HepG2 (cell line): ENCODE measurements around the gene CDK8. TPM values are rescaled to one million over a fixed set of nuclear protein-coding genes. Genes with fewer than 3 reads are reported as not detected.

Experiments used
- ATRX ChIP-seq: sonication (generic); formaldehyde crosslinking; IDR thresholded peaks from 2 replicates; pipeline ENCODE4 v1.4.0; 2020; ENCODE audit warnings: missing genetic modification reagents, borderline replicate concordance
- CHD4 ChIP-seq: fragments of 200-600 bp; sonication (generic); IDR thresholded peaks from 2 replicates; pipeline ENCODE4 v1.7.0; 2017; ENCODE audit warnings: mild to moderate bottlenecking, low read length, borderline replicate concordance
- MYC ChIP-seq: sonication (generic); formaldehyde crosslinking; IDR thresholded peaks from 2 replicates; pipeline ENCODE4 v1.9.0; 2021; ENCODE audit warnings: missing genetic modification reagents, borderline replicate concordance
- MYNN ChIP-seq: sonication (generic); formaldehyde crosslinking; IDR thresholded peaks from 2 replicates; pipeline ENCODE4 v1.4.0; 2020; ENCODE audit warnings: mild to moderate bottlenecking, low read depth, missing genetic modification reagents
- SETDB1 ChIP-seq: sonication (generic); formaldehyde crosslinking; IDR thresholded peaks from 2 replicates; pipeline ENCODE4 v1.5.1; 2020; ENCODE audit warnings: missing genetic modification reagents, mild to moderate bottlenecking, borderline replicate concordance
- STAT5B ChIP-seq: sonication (generic); formaldehyde crosslinking; IDR thresholded peaks from 2 replicates; pipeline ENCODE4 v1.4.0; 2020; ENCODE audit warnings: missing genetic modification reagents
- TEAD3 ChIP-seq: optimal IDR thresholded peaks from 2 replicates; pipeline ENCODE3; 2016; ENCODE audit warnings: borderline replicate concordance
- YY1 ChIP-seq: IDR thresholded peaks from 2 replicates; pipeline ENCODE4 v1.6.1; 2011; ENCODE audit warnings: low read length, low read depth, moderate library complexity, mild to moderate bottlenecking; ENCODE audit not compliant: insufficient read depth, insufficient replicate concordance
- ZKSCAN1 ChIP-seq: fragments of 150-350 bp; IDR thresholded peaks from 2 replicates; pipeline ENCODE4 v1.6.1; 2014; ENCODE audit warnings: low read length
- ZNF225 ChIP-seq: sonication (generic); formaldehyde crosslinking; IDR thresholded peaks from 2 replicates; pipeline ENCODE4 v1.4.0; 2020; ENCODE audit warnings: mild to moderate bottlenecking, missing genetic modification reagents
- ZNF615 ChIP-seq: sonication (generic); formaldehyde crosslinking; IDR thresholded peaks from 2 replicates; pipeline ENCODE4 v1.5.0; 2020; ENCODE audit warnings: mild to moderate bottlenecking, missing genetic modification reagents, borderline replicate concordance
- ZNF713 ChIP-seq: sonication (generic); formaldehyde crosslinking; IDR thresholded peaks from 2 replicates; pipeline ENCODE4 v1.4.0; 2020; ENCODE audit warnings: mild to moderate bottlenecking, missing genetic modification reagents
- ZNF83 ChIP-seq: sonication (generic); formaldehyde crosslinking; IDR thresholded peaks from 2 replicates; pipeline ENCODE4 v1.4.0; 2020; ENCODE audit warnings: missing genetic modification reagents, mild to moderate bottlenecking, borderline replicate concordance
- polyA plus RNA-seq, 8 experiments: library from polyadenylated mRNA; depleted of rRNA in 3 of 8; stranded (reverse) in 7 of 8; unstranded in 1 of 8; fragments of >200 nt; fragmentation: Illumina TruSeq in 4 of 8; extraction: Trizol in 4 of 8; gene quantifications; 2 replicates each; pipeline versions ENCODE4 v1.2.1 to v1.2.3, GENCODE V29; 2011 to 2016; ENCODE audit warnings: low read depth in 4 of 8, missing spikeins in 1 of 8, mixed read lengths in 1 of 8; ENCODE audit not compliant: insufficient read depth in 1 of 8
- total RNA-seq, 5 experiments: library from RNA; depleted of rRNA; stranded (reverse); fragments of >200 nt; fragmentation: Illumina TruSeq; extraction: Trizol; gene quantifications; 2 replicates each; pipeline ENCODE4 v1.2.3, GENCODE V29; 2016; ENCODE audit warnings: low read depth in 1 of 5
- TF ChIP-seq, protein P1 (sequence below): sonication (generic); formaldehyde crosslinking; IDR thresholded peaks from 2 replicates; pipeline ENCODE4 v1.4.0; 2020; ENCODE audit warnings: missing genetic modification reagents
- TF ChIP-seq, protein P2 (sequence below): sonication (generic); formaldehyde crosslinking; IDR thresholded peaks from 2 replicates; pipeline ENCODE4 v1.4.0; 2020; ENCODE audit warnings: missing genetic modification reagents
- TF ChIP-seq, protein P3 (sequence below): sonication (generic); formaldehyde crosslinking; IDR thresholded peaks from 2 replicates; pipeline ENCODE4 v1.4.0; 2020; ENCODE audit warnings: missing genetic modification reagents; ENCODE audit errors: not compliant biosample characterization
- TF ChIP-seq, protein P4 (sequence below): sonication (generic); formaldehyde crosslinking; IDR thresholded peaks from 2 replicates; pipeline ENCODE4 v1.5.1; 2020; ENCODE audit warnings: mild to moderate bottlenecking, missing genetic modification reagents

CDK8 gene
- total and polyA plus RNA-seq, 2 of the 13 experiments (the other 11 are each of a cell fraction or from before 2014, with no cell fraction given) = 15.8 to 16.4 TPM

DNA sequence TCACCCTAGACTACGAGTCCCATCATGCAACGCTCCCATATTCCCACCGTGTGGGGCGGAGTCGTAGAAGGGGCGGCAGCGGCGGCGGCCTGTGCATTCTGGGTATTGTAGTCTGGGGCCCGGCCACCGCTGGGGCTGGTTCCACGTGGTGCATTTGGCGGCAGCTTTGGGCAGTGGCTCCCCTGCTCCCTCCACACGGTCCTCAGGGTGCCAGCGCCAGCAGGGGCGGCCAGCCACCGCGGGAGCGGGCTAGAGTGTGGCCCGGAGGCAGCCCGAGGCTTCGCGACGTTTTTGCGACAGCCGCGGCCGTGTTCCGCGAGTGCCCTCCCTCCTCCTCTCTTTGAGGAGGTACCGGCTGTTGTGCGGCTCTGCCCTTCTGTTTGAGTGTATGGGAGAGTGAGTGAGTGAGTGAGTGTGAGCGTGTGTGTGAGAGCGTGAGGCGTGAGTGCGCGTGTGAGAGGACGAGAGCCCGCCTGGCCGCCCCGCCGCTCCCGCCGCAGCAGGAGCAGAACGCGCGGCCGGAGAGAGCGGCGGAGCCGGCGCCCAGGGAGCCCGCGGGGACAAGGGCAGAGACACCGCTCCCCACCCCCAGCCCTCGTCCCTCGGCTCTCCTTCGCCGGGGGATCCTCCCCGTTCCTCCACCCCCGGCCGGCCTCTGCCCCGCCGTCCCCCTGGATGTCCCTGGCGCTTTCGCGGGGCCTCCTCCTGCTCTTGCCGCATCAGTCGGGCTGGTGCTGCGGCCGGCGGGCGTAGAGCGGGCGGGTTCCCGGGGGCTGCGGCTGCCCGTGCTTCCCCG is at the start of gene CDK8 (continued):
- TF ChIP-seq, protein P1, sequence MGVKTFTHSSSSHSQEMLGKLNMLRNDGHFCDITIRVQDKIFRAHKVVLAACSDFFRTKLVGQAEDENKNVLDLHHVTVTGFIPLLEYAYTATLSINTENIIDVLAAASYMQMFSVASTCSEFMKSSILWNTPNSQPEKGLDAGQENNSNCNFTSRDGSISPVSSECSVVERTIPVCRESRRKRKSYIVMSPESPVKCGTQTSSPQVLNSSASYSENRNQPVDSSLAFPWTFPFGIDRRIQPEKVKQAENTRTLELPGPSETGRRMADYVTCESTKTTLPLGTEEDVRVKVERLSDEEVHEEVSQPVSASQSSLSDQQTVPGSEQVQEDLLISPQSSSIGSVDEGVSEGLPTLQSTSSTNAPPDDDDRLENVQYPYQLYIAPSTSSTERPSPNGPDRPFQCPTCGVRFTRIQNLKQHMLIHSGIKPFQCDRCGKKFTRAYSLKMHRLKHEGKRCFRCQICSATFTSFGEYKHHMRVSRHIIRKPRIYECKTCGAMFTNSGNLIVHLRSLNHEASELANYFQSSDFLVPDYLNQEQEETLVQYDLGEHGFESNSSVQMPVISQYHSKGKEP (CRISPR knock-in tag) = no peak
- no peak for TF ChIP-seq CHD4
- peak; percentile 18 for TF ChIP-seq TEAD3
- no peak for TF ChIP-seq ZNF225 (CRISPR knock-in tag)
- TF ChIP-seq SETDB1 (CRISPR knock-in tag) = no peak
- TF ChIP-seq ZNF83 = no peak
- peak; percentile 91 for TF ChIP-seq MYC
- TF ChIP-seq STAT5B (CRISPR knock-in tag) = no peak
- TF ChIP-seq ZNF615 (CRISPR knock-in tag) = no peak
- TF ChIP-seq ZKSCAN1 = no peak
- TF ChIP-seq, protein P2, sequence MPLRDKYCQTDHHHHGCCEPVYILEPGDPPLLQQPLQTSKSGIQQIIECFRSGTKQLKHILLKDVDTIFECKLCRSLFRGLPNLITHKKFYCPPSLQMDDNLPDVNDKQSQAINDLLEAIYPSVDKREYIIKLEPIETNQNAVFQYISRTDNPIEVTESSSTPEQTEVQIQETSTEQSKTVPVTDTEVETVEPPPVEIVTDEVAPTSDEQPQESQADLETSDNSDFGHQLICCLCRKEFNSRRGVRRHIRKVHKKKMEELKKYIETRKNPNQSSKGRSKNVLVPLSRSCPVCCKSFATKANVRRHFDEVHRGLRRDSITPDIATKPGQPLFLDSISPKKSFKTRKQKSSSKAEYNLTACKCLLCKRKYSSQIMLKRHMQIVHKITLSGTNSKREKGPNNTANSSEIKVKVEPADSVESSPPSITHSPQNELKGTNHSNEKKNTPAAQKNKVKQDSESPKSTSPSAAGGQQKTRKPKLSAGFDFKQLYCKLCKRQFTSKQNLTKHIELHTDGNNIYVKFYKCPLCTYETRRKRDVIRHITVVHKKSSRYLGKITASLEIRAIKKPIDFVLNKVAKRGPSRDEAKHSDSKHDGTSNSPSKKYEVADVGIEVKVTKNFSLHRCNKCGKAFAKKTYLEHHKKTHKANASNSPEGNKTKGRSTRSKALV = no peak
- TF ChIP-seq, protein P3, sequence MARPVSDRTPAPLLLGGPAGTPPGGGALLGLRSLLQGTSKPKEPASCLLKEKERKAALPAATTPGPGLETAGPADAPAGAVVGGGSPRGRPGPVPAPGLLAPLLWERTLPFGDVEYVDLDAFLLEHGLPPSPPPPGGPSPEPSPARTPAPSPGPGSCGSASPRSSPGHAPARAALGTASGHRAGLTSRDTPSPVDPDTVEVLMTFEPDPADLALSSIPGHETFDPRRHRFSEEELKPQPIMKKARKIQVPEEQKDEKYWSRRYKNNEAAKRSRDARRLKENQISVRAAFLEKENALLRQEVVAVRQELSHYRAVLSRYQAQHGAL (CRISPR knock-in tag) = no peak
- peak; percentile 39 for TF ChIP-seq YY1
- no peak for TF ChIP-seq ATRX
- TF ChIP-seq, protein P4, sequence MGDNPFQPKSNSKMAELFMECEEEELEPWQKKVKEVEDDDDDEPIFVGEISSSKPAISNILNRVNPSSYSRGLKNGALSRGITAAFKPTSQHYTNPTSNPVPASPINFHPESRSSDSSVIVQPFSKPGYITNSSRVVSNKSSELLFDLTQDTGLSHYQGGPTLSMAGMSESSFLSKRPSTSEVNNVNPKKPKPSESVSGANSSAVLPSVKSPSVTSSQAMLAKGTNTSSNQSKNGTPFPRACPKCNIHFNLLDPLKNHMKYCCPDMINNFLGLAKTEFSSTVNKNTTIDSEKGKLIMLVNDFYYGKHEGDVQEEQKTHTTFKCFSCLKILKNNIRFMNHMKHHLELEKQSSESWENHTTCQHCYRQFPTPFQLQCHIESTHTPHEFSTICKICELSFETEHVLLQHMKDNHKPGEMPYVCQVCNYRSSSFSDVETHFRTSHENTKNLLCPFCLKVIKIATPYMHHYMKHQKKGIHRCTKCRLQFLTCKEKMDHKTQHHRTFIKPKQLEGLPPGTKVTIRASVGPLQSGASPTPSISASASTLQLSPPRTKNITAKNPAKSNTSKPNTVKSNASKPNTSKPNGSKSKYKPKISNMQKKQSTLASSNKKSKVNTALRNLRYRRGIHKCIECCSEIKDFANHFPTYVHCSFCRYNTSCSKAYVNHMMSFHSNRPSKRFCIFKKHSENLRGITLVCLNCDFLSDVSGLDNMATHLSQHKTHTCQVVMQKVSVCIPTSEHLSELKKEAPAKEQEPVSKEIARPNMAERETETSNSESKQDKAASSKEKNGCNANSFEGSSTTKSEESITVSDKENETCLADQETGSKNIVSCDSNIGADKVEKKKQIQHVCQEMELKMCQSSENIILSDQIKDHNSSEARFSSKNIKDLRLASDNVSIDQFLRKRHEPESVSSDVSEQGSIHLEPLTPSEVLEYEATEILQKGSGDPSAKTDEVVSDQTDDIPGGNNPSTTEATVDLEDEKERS = no peak
- TF ChIP-seq MYNN (CRISPR knock-in tag) = no peak
- TF ChIP-seq ZNF713 (CRISPR knock-in tag) = no peak
